HUES64 (cell line): Measurements from ENCODE around the gene KLHL26.
A peak's percentile ranks its signal among the peaks of the same experiment; 100 is the strongest.

ENCODE experiments used
- H3K27ac ChIP-seq: 2 replicates; pipeline ENCODE4 v1.7.0; 2013; ENCODE audit warnings: low read depth, low read length, inconsistent platforms
- H3K27me3 ChIP-seq: 2 replicates; pipeline ENCODE4 v1.6.1; 2013; ENCODE audit warnings: mild to moderate bottlenecking, low read length; ENCODE audit not compliant: insufficient read depth
- H3K36me3 ChIP-seq: 2 replicates; pipeline ENCODE4 v1.6.1; 2013; ENCODE audit warnings: mild to moderate bottlenecking, low read length; ENCODE audit not compliant: insufficient read depth
- H3K4me1 ChIP-seq: 2 replicates; pipeline ENCODE4 v1.6.1; 2013; ENCODE audit warnings: mild to moderate bottlenecking, low read length, moderate library complexity; ENCODE audit not compliant: insufficient read depth
- H3K4me3 ChIP-seq: 2 replicates; pipeline ENCODE4 v1.5.1; 2013; ENCODE audit warnings: mild to moderate bottlenecking, low read length, moderate library complexity
- H3K9ac ChIP-seq: 2 replicates; pipeline ENCODE4 v1.6.1; 2013; ENCODE audit warnings: mild to moderate bottlenecking, low read depth, low read length
- H3K9me3 ChIP-seq: 2 replicates; pipeline ENCODE4 v1.6.1; 2013; ENCODE audit warnings: low read depth, low read length; ENCODE audit not compliant: insufficient read depth
- WGBS: fragments of 150-250, 120-280 bp; methylation state at CpG from one replicate; pipeline ENCODE4 v1.1.7; 2013; ENCODE audit warnings: missing lambda C conversion rate; 5-methylcytosine and 5-hydroxymethylcytosine counted together

KLHL26 gene

GRCh38 chr19:18620902-18621301, 15.9 kb upstream of the KLHL26 start:
- Histone ChIP-seq H3K36me3 (no peaks in the 10 kb centered on the region), H3K27ac (no peak overlapping the region), H3K4me1 (no peaks in the 10 kb centered on the region), H3K27me3 (peaks cover 3% of the 10 kb centered on the region; the same call in 1 of the 2 replicates), H3K4me3 (no peak overlapping the region), H3K9me3 (no peaks in the 10 kb centered on the region), H3K9ac (no peak overlapping the region)
- WGBS: 86% methylated on average over 7 of the region's 7 CpGs

GRCh38 chr19:18626906-18627305, 9.9 kb upstream of the KLHL26 start:
- WGBS: 76% methylated on average over 2 of the region's 2 CpGs

GRCh38 chr19:18629166-18630088, 7.4 kb upstream of the KLHL26 start:
- no peak overlapping the region for H3K27ac ChIP-seq
- no peaks in the 10 kb centered on the region for H3K9me3 ChIP-seq
- H3K4me3 ChIP-seq: no peak overlapping the region
- no peak overlapping the region for H3K9ac ChIP-seq
- H3K36me3 ChIP-seq: no peaks in the 10 kb centered on the region
- H3K27me3 ChIP-seq: peaks cover 1% of the 10 kb centered on the region
- H3K4me1 ChIP-seq: no peaks in the 10 kb centered on the region
- 91% methylated on average over 15 of the region's 15 CpGs for WGBS

More at GRCh38 chr19:18626906-18627305, 9.9 kb upstream of the KLHL26 start:
- no peak overlapping the region for H3K9ac ChIP-seq
- H3K4me1 ChIP-seq: no peaks in the 10 kb centered on the region
- H3K36me3 ChIP-seq: no peaks in the 10 kb centered on the region
- H3K27me3 ChIP-seq: no peaks in the 10 kb centered on the region
- H3K9me3 ChIP-seq: no peaks in the 10 kb centered on the region
- no peak overlapping the region for H3K27ac ChIP-seq
- H3K4me3 ChIP-seq: no peak overlapping the region

DNA sequence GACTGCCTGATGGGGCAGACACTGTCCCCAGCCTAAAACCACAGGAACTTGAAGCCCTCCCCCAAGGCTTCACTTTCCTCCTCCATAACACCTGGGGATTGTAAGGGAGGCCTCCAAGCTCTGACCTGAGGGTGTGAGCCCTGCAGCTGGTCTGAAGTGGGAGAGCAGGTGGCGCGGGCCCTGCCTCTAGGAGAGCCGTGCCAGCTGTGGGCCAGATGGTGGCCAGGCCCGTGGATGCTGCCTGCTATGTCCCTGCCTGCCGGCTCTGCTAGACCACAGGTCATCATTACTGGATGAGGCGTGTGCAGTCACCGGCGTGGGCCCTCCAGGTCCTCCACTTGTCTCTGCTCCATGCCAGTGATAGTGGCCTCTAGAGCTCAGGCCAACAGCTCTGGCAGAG, 3.5 kb upstream of the KLHL26 start:
- Histone ChIP-seq H3K36me3 (no peaks in the 10 kb centered on the region), H3K4me3 (no peak overlapping the region), H3K4me1 (peaks cover 4% of the 10 kb centered on the region; the same call in 1 of the 2 replicates), H3K9me3 (no peaks in the 10 kb centered on the region), H3K27ac (no peak overlapping the region), H3K9ac (no peak overlapping the region), H3K27me3 (peaks cover 15% of the 10 kb centered on the region)
- WGBS: 85% methylated on average over 8 of the region's 8 CpGs

DNA sequence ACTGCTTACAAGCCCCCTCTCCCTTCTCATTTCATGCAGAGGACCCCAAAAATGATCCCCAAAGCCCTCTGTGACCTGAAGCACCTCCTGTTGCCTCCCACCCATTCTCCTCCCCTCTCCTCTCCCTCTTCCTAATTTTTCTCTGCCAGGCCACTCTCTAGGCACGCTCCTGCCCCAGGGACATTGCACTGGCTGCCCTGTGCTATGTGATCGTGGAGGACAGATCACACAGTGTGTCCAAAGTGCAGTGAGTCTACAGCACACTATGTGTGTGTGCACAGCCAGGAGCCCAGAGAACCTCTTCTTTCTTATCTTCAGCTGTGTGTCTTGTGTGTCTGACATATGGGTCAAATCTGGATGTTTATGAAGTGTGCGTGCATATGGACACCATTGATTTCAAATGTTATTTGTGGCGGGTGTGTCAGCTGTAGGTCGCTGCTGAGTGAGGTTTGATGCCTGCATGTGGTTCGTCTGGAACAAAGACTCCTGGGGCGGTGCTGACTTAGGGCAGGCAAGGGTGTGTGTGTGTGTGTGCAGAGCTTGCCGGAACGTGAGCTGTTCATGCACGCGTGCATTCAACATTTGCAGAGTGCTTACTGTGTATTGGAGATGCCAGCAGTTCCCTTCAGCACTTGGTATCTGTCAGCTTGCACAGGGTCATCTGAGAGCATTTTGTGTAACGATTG, 2.1 kb upstream of the KLHL26 start:
- Histone ChIP-seq H3K36me3 (no peaks in the 10 kb centered on the region), H3K4me3 (no peak overlapping the region), H3K27ac (no peak overlapping the region), H3K9me3 (no peaks in the 10 kb centered on the region), H3K4me1 (peaks cover 4% of the 10 kb centered on the region; the same call in 1 of the 2 replicates), H3K27me3 (peaks cover 15% of the 10 kb centered on the region), H3K9ac (no peak overlapping the region)
- WGBS: 80% methylated on average over 12 of the region's 12 CpGs

- Histone ChIP-seq H3K4me1 (peaks cover 4% of the 10 kb centered on the region; the same call in 1 of the 2 replicates), H3K27me3 (peaks cover 15% of the 10 kb centered on the region), H3K9me3 (no peaks in the 10 kb centered on the region), H3K36me3 (no peaks in the 10 kb centered on the region), H3K9ac (no peak overlapping the region), H3K4me3 (peak overlapping the region; percentile 8; the same call in 1 of the 2 replicates), H3K27ac (no peak overlapping the region)
- 25% methylated on average over 6 of the region's 6 CpGs for WGBS
Measured at GRCh38 chr19:18635831-18636182, 1.0 kb upstream of the KLHL26 start.

DNA sequence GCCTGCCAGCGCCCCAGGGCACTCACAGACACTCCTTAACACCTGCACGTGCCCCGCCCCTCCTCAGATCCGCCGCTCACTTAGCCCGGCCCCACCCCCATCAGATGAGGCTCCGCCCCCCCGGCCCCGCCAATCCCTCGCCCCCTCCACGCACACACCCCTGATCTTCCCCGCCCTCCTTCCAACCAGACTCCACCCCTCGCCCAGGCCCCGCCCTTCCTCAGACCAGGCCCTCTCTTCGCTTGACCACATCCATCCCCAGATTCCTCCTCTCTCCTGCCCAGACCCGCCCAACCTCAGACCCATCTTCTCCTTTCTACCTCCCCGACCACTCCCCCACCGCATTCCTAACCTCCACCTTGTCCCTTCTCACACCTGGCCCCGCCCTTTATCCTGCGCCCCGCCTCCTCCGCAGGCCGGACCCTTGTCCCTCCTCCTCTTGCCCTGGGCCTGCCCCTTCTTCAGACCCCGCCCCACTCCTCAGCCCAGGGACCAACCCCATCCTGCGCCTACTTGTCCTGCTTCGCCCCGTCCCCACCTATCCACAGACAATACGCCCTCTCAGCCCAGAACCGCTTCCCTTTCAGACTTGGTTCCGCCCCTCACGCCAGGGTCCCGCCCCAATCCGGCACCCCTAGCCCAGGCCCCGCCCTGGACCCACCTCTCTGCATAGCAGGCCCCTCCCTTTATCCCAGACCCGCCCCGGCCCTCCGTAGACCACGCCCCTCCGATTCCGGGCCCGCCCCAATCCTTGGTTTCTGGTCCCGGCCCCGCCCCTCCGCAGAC, 452 bp upstream of the KLHL26 start:
- H3K27ac ChIP-seq: no peak overlapping the region
- WGBS: under 1% methylated on average over 43 of the region's 44 CpGs
- no peak overlapping the region for H3K9ac ChIP-seq

GRCh38 chr19:18637673-18638630, 1.1 kb downstream of the KLHL26 start:
- Histone ChIP-seq H3K4me1 (peaks cover 4% of the 10 kb centered on the region; the same call in 1 of the 2 replicates), H3K9ac (no peak overlapping the region), H3K27ac (no peak overlapping the region), H3K36me3 (no peaks in the 10 kb centered on the region), H3K4me3 (peak overlapping the region; percentile 89), H3K9me3 (no peaks in the 10 kb centered on the region), H3K27me3 (peaks cover 15% of the 10 kb centered on the region)
- 78% methylated on average over 2 of the region's 3 CpGs for WGBS

More for the DNA sequence above, 452 bp upstream of the KLHL26 start:
- H3K27me3 ChIP-seq: peaks cover 15% of the 10 kb centered on the region
- peak overlapping the region; percentile 89 for H3K4me3 ChIP-seq
- H3K4me1 ChIP-seq: peaks cover 4% of the 10 kb centered on the region; the same call in 1 of the 2 replicates
- H3K36me3 ChIP-seq: no peaks in the 10 kb centered on the region
- no peaks in the 10 kb centered on the region for H3K9me3 ChIP-seq

- Histone ChIP-seq H3K4me3 (no peak overlapping the region), H3K27ac (no peak overlapping the region), H3K36me3 (no peaks in the 10 kb centered on the region), H3K4me1 (peaks cover 8% of the 10 kb centered on the region; the same call in 1 of the 2 replicates), H3K9me3 (no peaks in the 10 kb centered on the region), H3K27me3 (peaks cover 10% of the 10 kb centered on the region; the same call in 1 of the 2 replicates), H3K9ac (no peak overlapping the region)
- 91% methylated on average over 8 of the region's 8 CpGs for WGBS
Measured at GRCh38 chr19:18639706-18640243, 2.9 kb downstream of the KLHL26 start.
